HG03280 (cell line): Measurements from ENCODE around the gene PSMC3IP.
"Not testable (repeated sequence)": the region's sequence is repeated elsewhere in the genome, so short reads cannot be mapped to it uniquely, and the experiment has no call there.

Experiments used
- ATAC-seq: cut with Tn5 transposase; IDR thresholded peaks from one replicate; pipeline ENCODE4 v1.9.1; 2021; ENCODE audit warnings: mild to moderate bottlenecking, moderate library complexity; ENCODE audit not compliant: unreplicated experiment

PSMC3IP gene

GRCh38 chr17:42562388-42563142 is 15.0 kb downstream of the PSMC3IP start:
- no peak for ATAC-seq

GRCh38 chr17:42561897-42562387 is 15.6 kb downstream of the PSMC3IP start, which contains the start of gene COASY:
Gene COASY (plus strand): TSS chr17:42562148. CDS start chr17:42562623, 475 bp downstream.
- peak; percentile 56 for ATAC-seq

DNA sequence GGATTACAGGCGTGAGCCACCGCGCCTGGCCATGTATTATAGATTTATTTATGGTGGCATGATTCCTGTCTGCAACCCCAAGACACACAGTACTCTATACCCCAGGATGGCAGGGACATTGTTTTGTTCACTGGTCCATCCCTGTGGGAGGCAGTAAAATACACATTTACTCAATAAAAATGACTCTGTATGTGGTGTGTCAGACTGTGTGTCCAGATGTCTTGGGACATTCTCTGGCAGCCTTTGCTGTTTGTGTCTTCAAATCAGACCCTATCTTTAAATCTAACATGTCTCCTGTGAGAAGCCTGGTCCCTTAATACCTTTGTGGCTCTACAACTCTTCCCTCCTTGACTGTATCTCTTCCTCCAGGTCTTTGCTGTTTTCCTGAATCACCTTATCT is 17.3 kb downstream of the PSMC3IP start:
- ATAC-seq: no peak

GRCh38 chr17:42559075-42559474 is 18.5 kb downstream of the PSMC3IP start:
- ATAC-seq: no peak

DNA sequence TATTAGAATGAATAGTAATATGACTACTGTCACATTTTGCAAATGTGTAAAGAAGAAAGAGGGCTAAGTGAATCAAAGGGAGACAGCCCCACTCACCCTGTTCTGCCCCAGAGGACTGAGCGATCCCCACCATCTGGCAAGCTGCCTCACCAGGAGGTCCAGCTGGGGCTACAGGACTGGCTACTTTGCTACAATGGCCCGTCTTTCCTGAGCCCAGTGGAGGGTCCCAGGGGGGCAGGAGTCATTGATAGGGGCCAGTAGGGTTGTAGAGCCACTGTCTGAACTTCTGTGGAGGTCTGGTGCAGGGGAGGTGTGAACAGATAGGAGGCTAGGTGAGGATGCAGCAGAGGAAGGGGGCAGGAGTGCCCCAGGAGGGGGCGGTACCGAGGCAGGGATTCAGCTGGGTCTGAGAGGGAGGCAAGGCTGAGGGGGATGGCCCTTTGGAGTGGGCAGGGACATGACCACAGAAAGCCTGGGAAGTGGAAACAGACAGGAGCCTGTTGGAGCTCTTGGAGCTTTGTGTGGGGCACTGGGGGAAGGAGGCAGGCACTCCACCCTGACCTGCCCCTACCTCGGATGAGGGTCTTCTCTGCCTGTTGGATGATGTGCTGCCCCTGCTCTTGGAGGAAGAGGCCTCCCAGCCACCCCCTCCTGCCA is 21.4 kb downstream of the PSMC3IP start:
- ATAC-seq: not testable (repeated sequence)

DNA sequence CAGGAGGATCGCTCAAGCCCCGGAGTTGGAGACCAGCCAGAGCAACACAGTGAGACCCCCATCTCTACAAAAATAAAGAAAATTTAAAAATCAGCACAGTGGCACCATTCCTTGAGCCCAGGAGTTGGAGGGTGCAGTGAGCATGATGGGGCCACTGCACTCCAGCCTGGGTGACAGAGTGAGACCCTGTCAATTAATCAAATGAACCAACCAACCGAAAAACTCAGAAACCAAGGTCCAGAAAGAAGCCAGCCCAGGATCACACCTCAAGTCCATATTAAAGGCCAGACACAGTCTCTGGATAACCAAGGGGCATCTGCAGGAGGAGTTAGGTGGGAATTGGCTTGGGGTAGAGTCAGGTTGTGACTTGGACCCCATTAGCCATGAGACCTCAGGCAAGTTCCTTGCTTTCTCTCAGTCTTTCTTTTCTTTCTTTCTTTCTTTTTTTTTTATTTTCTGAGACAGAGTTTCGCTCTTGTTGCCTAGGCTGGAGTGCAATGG is 22.4 kb downstream of the PSMC3IP start:
- no peak for ATAC-seq

DNA sequence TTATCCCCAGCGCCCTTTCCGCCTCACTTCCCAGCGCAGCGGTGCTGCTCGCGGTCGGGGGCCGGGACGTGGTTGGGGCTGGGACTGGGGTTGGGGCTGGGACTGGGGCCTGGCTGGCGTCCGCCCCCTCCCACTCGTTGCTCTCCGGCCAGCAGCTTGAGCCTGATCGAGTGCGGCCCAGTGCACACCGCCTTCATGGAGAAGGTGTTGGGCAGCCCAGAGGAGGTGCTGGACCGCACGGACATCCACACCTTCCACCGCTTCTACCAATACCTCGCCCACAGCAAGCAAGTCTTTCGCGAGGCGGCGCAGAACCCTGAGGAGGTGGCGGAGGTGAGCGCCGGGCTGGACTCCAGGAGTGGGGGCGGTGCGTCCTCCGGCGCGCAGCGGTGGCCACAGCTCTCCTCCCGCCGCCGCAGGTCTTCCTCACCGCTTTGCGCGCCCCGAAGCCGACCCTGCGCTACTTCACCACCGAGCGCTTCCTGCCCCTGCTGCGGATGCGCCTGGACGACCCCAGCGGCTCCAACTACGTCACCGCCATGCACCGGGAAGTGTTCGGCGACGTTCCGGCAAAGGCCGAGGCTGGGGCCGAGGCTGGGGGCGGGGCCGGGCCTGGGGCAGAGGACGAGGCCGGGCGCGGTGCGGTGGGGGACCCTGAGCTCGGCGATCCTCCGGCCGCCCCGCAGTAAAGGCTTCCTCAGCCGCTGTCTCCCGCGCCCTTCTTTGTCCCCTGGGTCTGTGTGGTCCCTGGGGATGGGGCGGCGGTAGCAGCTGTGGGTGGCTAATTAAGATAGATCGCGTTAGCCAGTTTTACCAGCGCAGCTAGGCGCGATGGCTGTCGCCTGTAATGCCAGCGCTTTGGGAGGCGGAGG is 23.0 kb downstream of the PSMC3IP start:
- ATAC-seq: peak; percentile 73

DNA sequence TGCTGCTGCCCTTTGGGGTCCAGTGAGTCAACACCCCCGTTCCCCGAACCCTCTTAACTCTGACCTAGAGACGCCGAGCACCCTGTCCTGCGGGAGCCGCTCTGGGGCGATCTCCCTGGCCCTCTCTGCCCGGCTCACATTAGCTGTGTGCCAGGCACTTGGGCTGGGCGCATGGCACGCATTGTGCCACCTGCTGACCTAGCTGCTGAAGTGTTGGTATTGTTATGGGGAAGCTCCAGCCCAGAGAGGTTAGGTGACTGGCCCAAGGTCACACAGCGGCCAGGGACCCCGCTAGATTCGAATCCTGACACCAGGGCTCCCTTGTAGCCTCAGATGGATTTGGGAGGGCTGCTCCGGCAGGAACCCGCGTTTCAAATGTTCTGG is 23.7 kb downstream of the PSMC3IP start:
- ATAC-seq: no peak

- ATAC-seq: no peak
Measured at GRCh38 chr17:42553161-42553818, 24.2 kb downstream of the PSMC3IP start.

DNA sequence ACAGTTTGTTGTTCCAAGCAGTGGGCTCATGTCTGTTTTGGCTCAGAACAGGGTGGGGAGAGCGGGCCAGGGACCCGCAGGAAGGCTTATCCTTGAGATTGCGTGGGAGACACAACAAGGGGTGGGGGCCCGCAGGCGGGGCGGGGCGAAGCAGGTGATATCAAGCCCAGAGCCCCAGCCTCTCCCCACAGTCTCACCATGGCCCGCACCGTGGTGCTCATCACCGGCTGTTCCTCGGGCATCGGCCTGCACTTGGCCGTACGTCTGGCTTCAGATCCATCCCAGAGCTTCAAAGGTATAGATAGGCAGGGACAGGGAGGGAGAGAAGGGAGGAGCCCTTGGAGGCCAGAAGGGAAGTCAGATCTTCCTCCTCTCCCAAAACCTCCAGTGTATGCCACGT is 24.8 kb downstream of the PSMC3IP start, which contains the start of gene HSD17B1:
Gene HSD17B1 (plus strand): TSS at position 188 of the 400 bp plus-strand sequence. CDS start 11 bp downstream, at position 199.
- ATAC-seq: not testable (repeated sequence)

DNA sequence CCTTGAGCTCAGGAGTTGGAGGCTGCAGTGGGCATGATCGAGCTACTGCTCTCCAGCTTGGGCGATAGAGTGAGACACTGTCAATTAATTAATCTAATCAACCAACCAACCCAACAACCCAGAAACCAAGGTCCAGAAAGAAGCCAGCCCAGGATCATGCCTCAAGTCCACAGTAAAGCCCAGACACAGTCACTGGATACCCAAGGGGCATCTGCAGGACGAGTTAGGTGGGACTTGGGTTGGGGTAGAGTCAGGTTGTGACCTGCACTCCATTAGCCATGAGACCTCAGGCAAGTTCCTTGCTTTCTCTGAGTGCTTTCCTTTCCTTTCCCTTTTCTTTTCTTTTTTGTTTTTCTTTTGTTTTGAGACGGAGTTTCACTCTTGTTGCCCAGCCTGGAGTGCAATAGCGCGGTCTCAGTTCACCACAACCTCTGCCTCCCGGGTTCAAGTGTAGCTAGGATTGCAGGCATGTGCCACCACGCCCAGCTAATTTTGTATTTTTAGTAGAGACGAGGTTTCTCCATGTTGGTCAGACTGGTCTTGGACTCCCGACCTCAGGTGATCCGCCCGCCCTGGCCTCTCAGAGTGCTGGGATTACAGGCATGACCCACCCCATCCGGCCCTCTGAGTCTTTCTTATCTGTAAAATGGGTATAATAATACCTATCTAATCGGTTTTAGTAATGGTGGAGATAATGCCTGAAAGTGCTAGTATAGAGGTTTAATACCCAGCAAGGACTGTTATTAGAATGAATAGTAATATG is 28.4 kb downstream of the PSMC3IP start:
- no peak for ATAC-seq

GRCh38 chr17:42548070-42548837 is 29.3 kb downstream of the PSMC3IP start:
- ATAC-seq: peak; percentile 64

DNA sequence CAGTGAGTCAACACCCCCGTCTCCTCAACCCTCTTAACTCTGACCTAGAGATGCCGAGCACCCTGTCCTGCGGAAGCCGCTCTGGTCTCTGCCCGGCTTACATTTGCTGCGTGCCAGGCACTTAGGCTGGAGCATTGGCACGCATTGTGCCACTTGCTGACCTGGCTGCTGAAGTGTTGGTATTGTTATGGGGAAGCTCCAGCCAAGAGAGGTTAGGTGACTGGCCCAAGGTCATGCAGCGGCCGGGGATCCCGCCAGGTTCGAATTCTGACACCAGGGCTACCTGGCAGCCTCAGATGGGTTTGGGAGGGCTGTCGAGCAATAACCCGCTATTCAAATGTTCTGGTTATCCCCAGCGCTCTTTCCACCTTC is 29.8 kb downstream of the PSMC3IP start:
- no peak for ATAC-seq

DNA sequence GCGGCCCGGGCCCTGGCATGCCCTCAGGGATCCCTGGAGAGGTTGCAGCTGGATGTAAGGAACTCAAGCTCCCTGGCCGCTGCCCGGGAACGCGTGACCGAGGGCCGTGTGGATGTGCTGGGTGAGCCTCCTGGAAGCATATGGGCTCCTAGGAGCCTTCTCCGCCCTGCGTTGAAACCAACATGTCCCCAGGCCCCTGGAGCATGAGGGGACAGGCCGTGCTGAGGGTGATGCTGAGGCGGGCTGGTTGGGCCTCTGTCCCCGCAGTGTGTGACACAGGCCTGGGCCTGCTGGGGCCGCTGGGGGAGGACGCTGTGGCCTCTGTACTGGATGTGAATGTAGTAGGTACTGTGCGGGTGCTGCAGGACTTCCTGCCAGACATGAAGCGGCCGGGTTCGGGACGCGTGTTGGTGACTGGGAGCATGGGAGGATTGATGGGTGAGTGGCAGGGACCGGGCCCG is 30.5 kb downstream of the PSMC3IP start:
- ATAC-seq: no peak

GRCh38 chr17:42545755-42546505 is 31.6 kb downstream of the PSMC3IP start:
- not testable (repeated sequence) for ATAC-seq

DNA sequence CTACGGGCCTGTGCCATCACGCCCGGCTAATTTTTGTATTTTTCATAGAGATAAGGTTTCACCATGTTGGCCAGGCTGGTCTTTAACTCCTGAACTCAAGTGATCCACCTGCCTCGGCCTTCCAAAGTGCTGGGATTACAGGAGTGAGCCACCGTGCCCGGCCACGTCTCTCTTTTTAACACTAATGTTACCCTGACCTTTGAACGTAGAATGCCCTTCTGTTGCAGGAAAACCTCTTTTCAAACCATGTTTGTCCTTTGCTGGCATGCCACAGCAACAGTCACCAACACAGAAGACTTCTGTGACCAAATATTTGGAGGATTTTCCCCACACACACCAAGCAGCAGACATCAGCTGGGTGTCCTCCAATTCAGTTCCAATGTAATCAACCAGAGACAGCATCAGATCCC is 32.6 kb downstream of the PSMC3IP start:
- no peak for ATAC-seq

DNA sequence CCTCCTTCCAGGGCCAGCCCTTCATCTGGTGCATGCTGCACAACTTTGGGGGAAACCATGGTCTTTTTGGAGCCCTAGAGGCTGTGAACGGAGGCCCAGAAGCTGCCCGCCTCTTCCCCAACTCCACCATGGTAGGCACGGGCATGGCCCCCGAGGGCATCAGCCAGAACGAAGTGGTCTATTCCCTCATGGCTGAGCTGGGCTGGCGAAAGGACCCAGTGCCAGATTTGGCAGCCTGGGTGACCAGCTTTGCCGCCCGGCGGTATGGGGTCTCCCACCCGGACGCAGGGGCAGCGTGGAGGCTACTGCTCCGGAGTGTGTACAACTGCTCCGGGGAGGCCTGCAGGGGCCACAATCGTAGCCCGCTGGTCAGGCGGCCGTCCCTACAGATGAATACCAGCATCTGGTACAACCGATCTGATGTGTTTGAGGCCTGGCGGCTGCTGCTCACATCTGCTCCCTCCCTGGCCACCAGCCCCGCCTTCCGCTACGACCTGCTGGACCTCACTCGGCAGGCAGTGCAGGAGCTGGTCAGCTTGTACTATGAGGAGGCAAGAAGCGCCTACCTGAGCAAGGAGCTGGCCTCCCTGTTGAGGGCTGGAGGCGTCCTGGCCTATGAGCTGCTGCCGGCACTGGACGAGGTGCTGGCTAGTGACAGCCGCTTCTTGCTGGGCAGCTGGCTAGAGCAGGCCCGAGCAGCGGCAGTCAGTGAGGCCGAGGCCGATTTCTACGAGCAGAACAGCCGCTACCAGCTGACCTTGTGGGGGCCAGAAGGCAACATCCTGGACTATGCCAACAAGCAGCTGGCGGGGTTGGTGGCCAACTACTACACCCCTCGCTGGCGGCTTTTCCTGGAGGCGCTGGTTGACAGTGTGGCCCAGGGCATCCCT is 34.1 kb downstream of the PSMC3IP start:
- ATAC-seq: no peak
